Inflammatory macrophage (primary cell): ENCODE data around the gene MAPT.
"Not testable (repeated sequence)": the region's sequence is repeated elsewhere in the genome, so short reads cannot be mapped to it uniquely, and the experiment has no call there.

Experiments used
- DNase-seq, 2 donors: peaks; one replicate each; pipeline ENCODE4 v3.0.0-alpha.2; 2020 to 2022

Gene MAPT

GRCh38 chr17:46012506-46013079, 118.2 kb downstream of the MAPT start:
- no peak for DNase-seq

GRCh38 chr17:46013127-46013501, 118.8 kb downstream of the MAPT start:
- no peak for DNase-seq

- no peak for DNase-seq
These were observed 119.3 kb downstream of the MAPT start for GRCh38 chr17:46013502-46014165.

- not testable (repeated sequence) for DNase-seq
These were observed 125.1 kb downstream of the MAPT start for GRCh38 chr17:46019408-46019925.

GRCh38 chr17:46020023-46020761, 125.8 kb downstream of the MAPT start:
- DNase-seq: peak; percentile 86 to 92

- DNase-seq: no peak
These were observed 126.6 kb downstream of the MAPT start for GRCh38 chr17:46020998-46021397.

- DNase-seq: not testable (repeated sequence)
These were observed 129.0 kb downstream of the MAPT start for GRCh38 chr17:46023366-46023765.

- no peak for DNase-seq
These were observed 129.5 kb downstream of the MAPT start for GRCh38 chr17:46023783-46024388.

- DNase-seq: no peak
These were observed 130.2 kb downstream of the MAPT start for GRCh38 chr17:46024590-46024989.

GRCh38 chr17:46025060-46025459, 130.7 kb downstream of the MAPT start:
- no peak for DNase-seq

- no peak for DNase-seq
These were observed 131.3 kb downstream of the MAPT start for GRCh38 chr17:46025510-46026165.

GRCh38 chr17:46026166-46027047, 132.1 kb downstream of the MAPT start:
- DNase-seq: peak; percentile 80 to 92

- peak; percentile 32 to 53 for DNase-seq
These were observed 133.0 kb downstream of the MAPT start for GRCh38 chr17:46027048-46027975.

- peak; percentile 3 to 42 for DNase-seq
These were observed 133.6 kb downstream of the MAPT start for GRCh38 chr17:46027976-46028325.

- no peak for DNase-seq
These were observed 134.0 kb downstream of the MAPT start for GRCh38 chr17:46028374-46028773.

GRCh38 chr17:46028981-46029565, 134.7 kb downstream of the MAPT start:
- DNase-seq: peak in 1 of 2 donors; percentile 14

GRCh38 chr17:46029627-46030026, 135.3 kb downstream of the MAPT start:
- DNase-seq: no peak

- DNase-seq: no peak
These were observed 136.4 kb downstream of the MAPT start for GRCh38 chr17:46030752-46031151.

GRCh38 chr17:46031440-46031839, 137.1 kb downstream of the MAPT start:
- no peak for DNase-seq

- DNase-seq: no peak
These were observed 137.6 kb downstream of the MAPT start for GRCh38 chr17:46031920-46032319.
